K562 (cell line): ENCODE results near the gene ATP5F1C. TPM values are rescaled to one million over a fixed set of nuclear protein-coding genes. Genes with fewer than 3 reads are reported as not detected.
A peak's percentile ranks its signal among the peaks of the same experiment; 100 is the strongest.

ENCODE experiments used
- ATAC-seq: fragments of 200-7000 bp; cut with Tn5 transposase; 3 replicates; pipeline ENCODE4 v1.9.1; 2020; ENCODE audit warnings: moderate library complexity
- BruUV-seq: library from RNA; stranded (reverse); fragments of 400-500 nt; replicated peaks from 2 replicates; lab custom pipeline; 2021; lab: Mats Ljungman, UMichigan
- CTCF ChIA-PET: fragments of 300-600 bp; formaldehyde crosslinking; extraction: SDS; loops from one replicate; lab custom pipeline; 2021; ENCODE audit warnings: low intra/inter-chr PET ratio; lab: Yijun Ruan, JAX
- POLR2A ChIA-PET: fragments of 300-600, 350-650 bp; sonication (Branson Sonifier 250); formaldehyde crosslinking; extraction: SDS; loops from one replicate; lab custom pipeline; 2021; ENCODE audit warnings: antibody characterized with exemption, inconsistent platforms; lab: Yijun Ruan, JAX
- DNase-seq, 4 experiments: peaks; one replicate each; pipeline versions ENCODE4 v3.0.0 to v3.0.0-alpha.2; 2011 to 2018; ENCODE audit warnings: low spot score in 3 of 4, mixed read lengths in 3 of 4; ENCODE audit errors: extremely low read depth in 1 of 4
- FAIRE-seq: peaks from 2 replicates; lab custom pipeline; 2011; peaks lifted over from hg19 to GRCh38; lab: Jason Lieb, UNC
- H2AFZ ChIP-seq: 2 replicates; pipeline ENCODE4 v1.6.0; 2011; ENCODE audit warnings: low read depth, low read length, control low read depth, inconsistent platforms
- H3K27ac ChIP-seq: fragments of 200-600 bp; 3 replicates; pipeline ENCODE4 v1.8.0; 2011; ENCODE audit warnings: low read depth, mild to moderate bottlenecking, control low read depth, inconsistent platforms, low read length, moderate library complexity, mixed read lengths; ENCODE audit errors: extremely low read depth
- H3K27me3 ChIP-seq, 2 experiments: fragments of 300-600 bp in 1 of 2; 2 replicates in 1 of 2; 3 replicates in 1 of 2; pipeline versions ENCODE4 v1.6.0 to v1.8.0; 2011; ENCODE audit warnings: inconsistent platforms in 2 of 2, low read length in 2 of 2, mild to moderate bottlenecking in 1 of 2, mixed read lengths in 1 of 2, moderate library complexity in 1 of 2; ENCODE audit not compliant: control insufficient read depth in 2 of 2, insufficient read depth in 2 of 2
- H3K36me3 ChIP-seq: fragments of 300-600 bp; 3 replicates; pipeline ENCODE4 v1.8.0; 2011; ENCODE audit warnings: mild to moderate bottlenecking, low read length, inconsistent platforms; ENCODE audit not compliant: control insufficient read depth, insufficient read depth
- H3K4me1 ChIP-seq, 2 experiments: fragments of 200-600 bp in 1 of 2; replicated peaks in 1 of 2; 2 replicates in 1 of 2; 3 replicates in 1 of 2; pipeline versions ENCODE4 v1.5.1 to v1.8.0; 2011; ENCODE audit warnings: inconsistent platforms in 2 of 2, low read length in 2 of 2, mild to moderate bottlenecking in 1 of 2, mixed read lengths in 1 of 2, moderate library complexity in 1 of 2; ENCODE audit not compliant: control insufficient read depth in 2 of 2, insufficient read depth in 2 of 2
- H3K4me2 ChIP-seq: 2 replicates; pipeline ENCODE4 v1.6.1; 2011; ENCODE audit warnings: low read length, control low read depth, inconsistent platforms, mixed read lengths; ENCODE audit not compliant: insufficient read depth
- H3K4me3 ChIP-seq: fragments of 200-600 bp; sonication (generic), shearing (Covaris generic); 2 replicates; pipeline ENCODE4 v1.5.1; 2016; ENCODE audit warnings: control low read depth, inconsistent platforms
- H3K79me2 ChIP-seq: fragments of 200-600 bp; 3 replicates; pipeline ENCODE4 v1.8.0; 2011; ENCODE audit warnings: low read length, inconsistent platforms; ENCODE audit not compliant: control insufficient read depth, insufficient read depth
- H3K9ac ChIP-seq, 2 experiments: 2 replicates each; pipeline versions ENCODE4 v1.6.0 to v1.6.1; 2011; ENCODE audit warnings: low read depth in 2 of 2, low read length in 2 of 2, control low read depth in 1 of 2, inconsistent platforms in 1 of 2, mild to moderate bottlenecking in 1 of 2, mixed read lengths in 1 of 2; ENCODE audit not compliant: insufficient read depth in 1 of 2
- H3K9me1 ChIP-seq: one replicate; pipeline ENCODE4 v1.6.0; 2011; ENCODE audit warnings: inconsistent platforms, mild to moderate bottlenecking, low read length, moderate library complexity; ENCODE audit not compliant: control insufficient read depth, insufficient read depth
- H3K9me3 ChIP-seq: replicated peaks from 2 replicates; pipeline ENCODE4 v1.5.1; 2011; ENCODE audit warnings: low read depth, low read length, inconsistent platforms; ENCODE audit not compliant: control insufficient read depth, insufficient read depth
- H4K20me1 ChIP-seq: replicated peaks from 2 replicates; pipeline ENCODE4 v1.6.1; 2011; ENCODE audit warnings: low read length, inconsistent platforms, mixed read lengths; ENCODE audit not compliant: control insufficient read depth, insufficient read depth
- FOS ChIP-seq: IDR thresholded peaks from 3 replicates; pipeline ENCODE4 v1.6.1; 2011; ENCODE audit not compliant: insufficient read length; ENCODE audit errors: extremely low read depth
- SIX5 ChIP-seq, 2 experiments: IDR thresholded peaks; 2 replicates each; pipeline ENCODE4 v1.6.1; 2011; ENCODE audit warnings: low read length in 2 of 2, borderline replicate concordance in 1 of 2, low read depth in 1 of 2, mild to moderate bottlenecking in 1 of 2, moderate library complexity in 1 of 2; ENCODE audit not compliant: insufficient read depth in 1 of 2
- SRSF7 ChIP-seq: fragments of 200-400 bp; formaldehyde crosslinking; optimal IDR thresholded peaks from 2 replicates; pipeline ENCODE3; 2017; ENCODE audit warnings: mild to moderate bottlenecking, low read depth, low read length
- XRCC5 ChIP-seq: fragments of 200-400 bp; formaldehyde crosslinking; IDR thresholded peaks from 2 replicates; pipeline ENCODE4 v1.6.1; 2017; ENCODE audit warnings: low read depth, mild to moderate bottlenecking, low read length
- ZNF347 ChIP-seq: fragments of 450-650 bp; formaldehyde crosslinking; IDR thresholded peaks from 2 replicates; pipeline ENCODE4 v1.4.0; 2020; ENCODE audit warnings: low read depth, mild to moderate bottlenecking, moderate library complexity
- ZNF561 ChIP-seq: fragments of 450-650 bp; formaldehyde crosslinking; conservative IDR thresholded peaks from 2 replicates; pipeline ENCODE4 v1.4.0; 2020; ENCODE audit warnings: mild to moderate bottlenecking, moderate library complexity
- ZNF785 ChIP-seq: fragments of 250-450 bp; sonication (Bioruptor Pico); IDR thresholded peaks from 2 replicates; pipeline ENCODE4 v1.4.0; 2020; ENCODE audit warnings: mild to moderate bottlenecking
- WGBS: fragments of 100-300 bp; shearing (Covaris generic); methylation state at CpG from one replicate; pipeline ENCODE4 v1.1.6; 2016; ENCODE audit warnings: low coverage, mixed read lengths; ENCODE audit not compliant: insufficient coverage; ENCODE audit errors: missing lambda C conversion rate; 5-methylcytosine and 5-hydroxymethylcytosine counted together
- in situ Hi-C: fragments of 300-500 bp; cut with MboI; formaldehyde crosslinking; loops from 4 replicates; pipeline ENCODE4 v1.15.0; 2018; ENCODE audit warnings: inconsistent platforms, mixed read lengths
- intact Hi-C: fragments of 100-400 bp; cut with micrococcal nuclease; formaldehyde crosslinking; loops from 2 replicates; pipeline ENCODE4 v1.14.2; 2022
- polyA plus RNA-seq, 8 experiments: library from polyadenylated mRNA; depleted of rRNA in 4 of 8; stranded (reverse) in 5 of 8; unstranded in 3 of 8; fragments of >200 nt; fragmentation: Nextera tagmentation in 2 of 8; fragmentation: Illumina TruSeq in 1 of 8; extraction: Ambion mirVana in 2 of 8; extraction: Trizol in 1 of 8; gene quantifications; 2 replicates each; pipeline versions ENCODE4 v1.2.1 to v1.2.3, GENCODE V29; 2011 to 2014; ENCODE audit warnings: inconsistent platforms in 1 of 8, missing spikeins in 1 of 8
- total RNA-seq, 7 experiments: library from RNA; depleted of rRNA in 6 of 7; stranded (reverse); fragments of >200 nt in 6 of 7; fragmentation: Illumina TruSeq in 2 of 7; extraction: Trizol in 2 of 7; gene quantifications; 2 replicates each; pipeline versions ENCODE4 v1.2.1 to v1.2.3, GENCODE V29; 2011 to 2021; ENCODE audit warnings: low replicate concordance in 1 of 7
- TF ChIP-seq, protein P1 (sequence below): fragments of 450-650 bp; IDR thresholded peaks from 2 replicates; pipeline ENCODE4 v1.6.1; 2014; ENCODE audit warnings: low read depth, mild to moderate bottlenecking, moderate library complexity, borderline replicate concordance

The ATP5F1C gene
- total and polyA plus RNA-seq, 9 of the 15 experiments (the other 6 are each of a cell fraction or from before 2014, with no cell fraction given), result 389 to 1,475 (median 559) TPM

DNA sequence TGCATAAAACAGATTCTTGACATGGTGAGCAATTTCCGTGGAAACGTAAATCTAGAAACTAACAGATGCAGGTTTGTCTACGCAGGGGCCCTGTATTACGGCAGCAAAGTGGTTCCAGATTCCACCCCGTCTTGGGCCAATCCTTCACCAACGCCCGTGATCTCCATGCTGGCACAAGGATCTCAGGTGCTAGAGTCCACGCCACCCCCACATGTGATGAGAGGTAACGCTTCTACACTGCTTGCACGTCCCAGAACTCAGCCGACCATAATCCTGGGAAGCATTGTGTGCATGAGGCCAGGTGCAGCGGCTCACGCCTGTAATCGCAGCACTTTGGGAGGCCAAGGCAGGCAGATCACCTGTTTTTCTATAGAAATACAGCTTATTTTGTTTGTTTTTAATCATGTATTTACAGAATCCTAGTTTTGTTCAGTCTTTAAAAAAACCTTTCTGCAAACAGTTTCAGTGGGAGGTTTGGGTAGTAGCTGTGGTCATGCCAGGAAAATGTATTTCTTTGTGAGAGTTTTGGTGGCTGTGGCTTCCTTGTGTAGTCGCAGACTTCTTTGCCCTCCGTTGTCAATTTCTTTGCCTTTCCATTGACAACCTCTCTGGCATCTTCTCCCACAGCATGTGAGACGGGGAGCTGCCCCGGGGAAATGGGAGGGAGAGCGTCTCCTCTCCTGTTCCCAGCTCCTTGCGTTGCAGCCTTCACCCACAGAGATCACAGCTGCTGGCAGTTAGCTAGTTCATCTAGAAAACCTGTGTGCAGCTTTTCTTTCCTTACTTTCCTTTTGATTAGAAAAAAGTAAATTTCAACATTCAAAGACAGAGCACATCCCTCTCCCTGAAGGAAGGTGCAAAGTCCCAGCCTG, 49.2 kb upstream of the ATP5F1C start:
- Histone ChIP-seq H4K20me1 (no peaks in the 10 kb centered on the region), H2AFZ (no peak overlapping the region), H3K9ac (no peak overlapping the region), H3K27me3 (peaks cover 23 to 25% of the 10 kb centered on the region in 2 experiments), H3K27ac (no peak overlapping the region), H3K4me2 (no peak overlapping the region), H3K9me3 (no peaks in the 10 kb centered on the region), H3K4me3 (no peak overlapping the region), H3K36me3 (no peaks in the 10 kb centered on the region), H3K4me1 (peaks cover 0 to 4% of the 10 kb centered on the region in 2 experiments; a peak in 1 of 5 replicates), H3K9me1 (no peaks in the 10 kb centered on the region), H3K79me2 (no peaks in the 10 kb centered on the region)
- CTCF ChIA-PET, result no interaction called here
- TF ChIP-seq ZNF347 (CRISPR knock-in tag), result no peak
- no peak for TF ChIP-seq FOS
- TF ChIP-seq SRSF7, result no peak
- TF ChIP-seq, protein P1, sequence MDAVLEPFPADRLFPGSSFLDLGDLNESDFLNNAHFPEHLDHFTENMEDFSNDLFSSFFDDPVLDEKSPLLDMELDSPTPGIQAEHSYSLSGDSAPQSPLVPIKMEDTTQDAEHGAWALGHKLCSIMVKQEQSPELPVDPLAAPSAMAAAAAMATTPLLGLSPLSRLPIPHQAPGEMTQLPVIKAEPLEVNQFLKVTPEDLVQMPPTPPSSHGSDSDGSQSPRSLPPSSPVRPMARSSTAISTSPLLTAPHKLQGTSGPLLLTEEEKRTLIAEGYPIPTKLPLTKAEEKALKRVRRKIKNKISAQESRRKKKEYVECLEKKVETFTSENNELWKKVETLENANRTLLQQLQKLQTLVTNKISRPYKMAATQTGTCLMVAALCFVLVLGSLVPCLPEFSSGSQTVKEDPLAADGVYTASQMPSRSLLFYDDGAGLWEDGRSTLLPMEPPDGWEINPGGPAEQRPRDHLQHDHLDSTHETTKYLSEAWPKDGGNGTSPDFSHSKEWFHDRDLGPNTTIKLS, result no peak
- no peak for TF ChIP-seq ZNF561 (CRISPR knock-in tag)
- no peak for TF ChIP-seq ZNF785
- TF ChIP-seq SIX5 (IDR thresholded peaks at IDR 0.05; ENCODE audit: borderline replicate concordance in 1 of 2, insufficient read depth in 1 of 2, low read depth in 1 of 2, low read length in 2 of 2), result no peak
- TF ChIP-seq XRCC5, result no peak
- intact Hi-C loops (no loop called here), in situ Hi-C loops (no loop called here)
- ATAC-seq (peak; percentile 37; the same call in 1 of the 3 replicates), DNase-seq (no peak), FAIRE-seq (no peak)
- no TSS peak for BruUV-seq
- WGBS, result 23% methylated on average over 20 of the region's 20 CpGs
- POLR2A ChIA-PET, result interaction anchor here (0.7 kb wide), 1 partner anchor 64 kb away, joined by 3 read pairs; no protein-coding TSS in a partner anchor
